ENCODE measurements around the gene GRAMD1B. TPM values are rescaled to one million over a fixed set of nuclear protein-coding genes. Genes with fewer than 3 reads are reported as not detected.

The GRAMD1B gene
- total RNA-seq, 6 donors from 2014 or later, result 5.8 to 132 (median 10.1) TPM

DNA sequence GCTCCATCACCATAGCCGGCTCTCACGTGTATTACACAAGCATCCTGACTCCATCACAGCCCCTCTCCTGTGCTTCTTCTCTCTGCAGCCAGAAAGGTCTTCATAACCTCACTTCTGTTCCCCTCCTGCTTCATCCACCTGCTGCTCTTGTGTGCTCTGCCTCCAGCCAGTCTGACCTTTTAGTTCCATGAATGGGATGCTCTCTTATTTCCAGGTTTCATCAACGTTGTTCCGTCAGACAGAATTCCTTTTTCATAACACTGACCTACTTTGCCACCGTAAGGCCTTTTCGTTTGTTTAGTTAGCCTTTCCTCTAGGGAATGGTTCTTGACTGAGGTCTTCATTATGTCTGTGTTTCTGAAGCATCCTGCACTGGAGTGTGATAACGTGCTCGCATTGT, 18.8 kb downstream of the GRAMD1B start:
- DNase-seq, result no peak
- Histone ChIP-seq H3K27ac (no peak overlapping the region), H3K4me1 (peaks cover 0 to 5% (median 0%) of the 10 kb centered on the region in 4 donors), H3K4me3 (no peak overlapping the region), H3K36me3 (no peaks in the 10 kb centered on the region), H3K9me3 (no peaks in the 10 kb centered on the region), H3K27me3 (no peaks in the 10 kb centered on the region)
- TF ChIP-seq, protein P1, sequence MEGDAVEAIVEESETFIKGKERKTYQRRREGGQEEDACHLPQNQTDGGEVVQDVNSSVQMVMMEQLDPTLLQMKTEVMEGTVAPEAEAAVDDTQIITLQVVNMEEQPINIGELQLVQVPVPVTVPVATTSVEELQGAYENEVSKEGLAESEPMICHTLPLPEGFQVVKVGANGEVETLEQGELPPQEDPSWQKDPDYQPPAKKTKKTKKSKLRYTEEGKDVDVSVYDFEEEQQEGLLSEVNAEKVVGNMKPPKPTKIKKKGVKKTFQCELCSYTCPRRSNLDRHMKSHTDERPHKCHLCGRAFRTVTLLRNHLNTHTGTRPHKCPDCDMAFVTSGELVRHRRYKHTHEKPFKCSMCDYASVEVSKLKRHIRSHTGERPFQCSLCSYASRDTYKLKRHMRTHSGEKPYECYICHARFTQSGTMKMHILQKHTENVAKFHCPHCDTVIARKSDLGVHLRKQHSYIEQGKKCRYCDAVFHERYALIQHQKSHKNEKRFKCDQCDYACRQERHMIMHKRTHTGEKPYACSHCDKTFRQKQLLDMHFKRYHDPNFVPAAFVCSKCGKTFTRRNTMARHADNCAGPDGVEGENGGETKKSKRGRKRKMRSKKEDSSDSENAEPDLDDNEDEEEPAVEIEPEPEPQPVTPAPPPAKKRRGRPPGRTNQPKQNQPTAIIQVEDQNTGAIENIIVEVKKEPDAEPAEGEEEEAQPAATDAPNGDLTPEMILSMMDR (IDR thresholded peaks at IDR 0.05), result no peak
- TF ChIP-seq EP300 (IDR thresholded peaks at IDR 0.05) (no peak), POLR2A (IDR thresholded peaks at IDR 0.05) (no peak), POLR2AphosphoS5 (IDR thresholded peaks at IDR 0.05) (no peak)
- WGBS, 2 donors, result 71 to 80% methylated on average over 8 of the region's 8 CpGs
- no peak for ATAC-seq (ENCODE audit: low FRiP score in 2 of 2)

DNA sequence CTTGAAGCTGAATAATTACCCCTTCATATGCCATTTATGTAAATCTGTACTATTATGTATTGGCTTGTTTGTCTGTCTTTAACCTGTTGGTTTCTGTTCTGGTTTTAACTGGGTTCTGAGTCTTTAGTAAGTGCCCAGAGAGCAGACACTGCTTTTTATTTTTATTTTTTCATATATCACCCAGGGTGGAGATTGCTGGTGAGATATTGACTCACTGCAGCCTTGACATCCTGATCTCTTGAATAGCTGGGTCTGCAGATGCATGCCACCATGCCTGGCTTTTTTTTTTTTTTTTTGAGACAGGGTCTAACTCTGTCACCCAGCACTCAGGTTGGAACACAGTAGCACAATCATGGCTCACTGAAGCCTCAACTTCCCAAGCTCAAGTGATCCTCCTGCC, 19.4 kb downstream of the GRAMD1B start:
- Histone ChIP-seq H3K36me3 (no peaks in the 10 kb centered on the region), H3K4me3 (no peak overlapping the region), H3K9me3 (no peaks in the 10 kb centered on the region), H3K27me3 (no peaks in the 10 kb centered on the region), H3K27ac (no peak overlapping the region), H3K4me1 (peaks cover 0 to 5% (median 2%) of the 10 kb centered on the region in 4 donors)
- TF ChIP-seq POLR2A (IDR thresholded peaks at IDR 0.05), result no peak
- no peak for TF ChIP-seq EP300 (IDR thresholded peaks at IDR 0.05)
- TF ChIP-seq, protein P1 (IDR thresholded peaks at IDR 0.05), result no peak
- TF ChIP-seq POLR2AphosphoS5 (IDR thresholded peaks at IDR 0.05), result no peak
- no peak for DNase-seq
- ATAC-seq (ENCODE audit: low FRiP score in 2 of 2), result no peak

DNA sequence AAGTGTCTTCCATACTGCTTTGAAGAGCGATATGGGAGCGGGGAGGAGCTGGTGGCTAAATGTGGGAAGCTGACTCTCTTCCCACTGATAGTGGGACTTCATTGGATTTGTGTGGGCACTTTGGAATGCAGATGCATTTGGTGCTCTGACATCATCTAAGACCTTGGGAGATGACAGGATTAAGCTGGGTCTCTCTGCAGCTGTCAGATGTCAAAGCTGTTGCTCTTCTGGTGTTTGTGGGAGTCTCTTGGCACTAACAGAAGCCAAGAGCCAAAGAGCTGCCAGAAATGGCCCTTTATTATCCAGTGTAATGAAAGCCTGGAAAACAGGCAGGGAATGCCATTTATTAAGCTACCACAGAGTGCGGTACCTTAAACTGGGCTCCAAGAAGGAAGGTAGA, 20.6 kb downstream of the GRAMD1B start:
- TF ChIP-seq, protein P1 (IDR thresholded peaks at IDR 0.05), result no peak
- TF ChIP-seq POLR2A (IDR thresholded peaks at IDR 0.05) (no peak), POLR2AphosphoS5 (IDR thresholded peaks at IDR 0.05) (no peak), EP300 (IDR thresholded peaks at IDR 0.05) (no peak)
- ATAC-seq (ENCODE audit: low FRiP score in 2 of 2) (no peak), DNase-seq (no peak)
- WGBS, 2 donors, result 85 to 89% methylated on average over 3 of the region's 3 CpGs
- no peaks in the 10 kb centered on the region for H3K36me3 ChIP-seq
- H3K4me3 ChIP-seq, result no peak overlapping the region
- no peaks in the 10 kb centered on the region for H3K9me3 ChIP-seq
- no peak overlapping the region for H3K27ac ChIP-seq
- H3K27me3 ChIP-seq, result no peaks in the 10 kb centered on the region
- H3K4me1 ChIP-seq, result peaks cover 0 to 5% (median 3%) of the 10 kb centered on the region in 4 donors

DNA sequence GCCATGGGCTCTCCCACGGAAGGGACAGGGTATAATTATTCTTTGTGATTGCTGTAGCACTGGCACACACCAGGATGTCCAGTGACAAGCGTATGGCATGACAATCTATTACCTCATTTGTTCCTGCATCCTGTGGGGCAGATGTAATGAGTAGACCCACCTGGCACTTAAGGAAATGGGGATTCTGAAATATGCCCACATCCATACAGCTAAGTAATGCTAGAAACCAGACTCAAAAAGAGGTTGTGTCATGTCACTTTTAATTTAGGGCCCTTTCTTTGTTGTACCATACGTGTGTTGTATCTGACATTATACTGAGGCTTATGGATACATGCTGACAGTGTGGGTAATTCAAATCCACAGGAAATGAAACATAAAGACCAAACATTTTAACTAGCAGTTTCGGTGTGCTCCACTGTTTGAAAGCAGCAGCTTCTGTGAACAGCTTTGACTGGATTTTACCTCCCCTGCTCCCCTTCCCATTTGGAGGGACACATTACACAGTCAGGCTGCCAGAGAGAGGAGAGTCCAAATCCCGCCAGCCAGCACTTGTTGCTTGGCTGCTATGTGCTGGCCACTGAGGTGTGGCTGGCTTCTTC, 21.2 kb downstream of the GRAMD1B start:
- no peak for ATAC-seq (ENCODE audit: low FRiP score in 2 of 2)
- no peaks in the 10 kb centered on the region for H3K9me3 ChIP-seq
- H3K27ac ChIP-seq, result no peak overlapping the region
- no peak overlapping the region for H3K4me3 ChIP-seq
- H3K27me3 ChIP-seq, result no peaks in the 10 kb centered on the region
- H3K36me3 ChIP-seq, result no peaks in the 10 kb centered on the region
- DNase-seq, result no peak
- TF ChIP-seq, protein P1 (IDR thresholded peaks at IDR 0.05), result no peak
- no peak for TF ChIP-seq POLR2A (IDR thresholded peaks at IDR 0.05)
- peaks cover 0 to 5% (median 3%) of the 10 kb centered on the region in 4 donors for H3K4me1 ChIP-seq
- WGBS, 2 donors, result 51 to 68% methylated on average over 5 of the region's 5 CpGs

DNA sequence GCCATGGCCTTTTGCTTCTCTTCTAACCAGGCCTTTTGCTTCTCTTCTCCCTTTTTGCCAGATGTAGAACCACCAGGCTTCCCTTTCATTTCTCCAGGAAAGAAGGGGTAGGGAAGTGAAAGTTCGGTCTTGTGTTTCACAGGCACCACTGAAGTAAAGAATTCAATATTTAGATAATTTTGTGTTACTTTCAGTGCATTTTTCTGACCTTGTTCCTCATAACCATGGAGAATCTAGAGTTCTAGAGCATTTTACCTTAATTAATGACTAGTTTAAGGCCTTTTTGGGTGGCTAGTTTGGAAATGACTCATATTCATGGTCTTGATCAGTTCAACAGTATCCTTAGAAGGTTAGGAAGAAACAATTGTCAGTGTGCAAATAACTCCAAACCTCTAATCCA, 22.7 kb downstream of the GRAMD1B start:
- TF ChIP-seq EP300 (IDR thresholded peaks at IDR 0.05) (no peak), POLR2A (IDR thresholded peaks at IDR 0.05) (no peak), POLR2AphosphoS5 (IDR thresholded peaks at IDR 0.05) (no peak)
- TF ChIP-seq, protein P1 (IDR thresholded peaks at IDR 0.05), result no peak
- WGBS, 2 donors, result 83 to 92% methylated on average over 1 of the region's 1 CpG

More for the DNA sequence above, 22.7 kb downstream of the GRAMD1B start:
- DNase-seq, result no peak
- peaks cover 3 to 7% (median 5%) of the 10 kb centered on the region in 4 donors for H3K4me1 ChIP-seq
- H3K36me3 ChIP-seq, result no peaks in the 10 kb centered on the region
- no peak overlapping the region for H3K4me3 ChIP-seq
- no peaks in the 10 kb centered on the region for H3K27me3 ChIP-seq
- H3K27ac ChIP-seq, result no peak overlapping the region
- no peaks in the 10 kb centered on the region for H3K9me3 ChIP-seq
- peak in 1 of 2 donors; percentile 41 for ATAC-seq (ENCODE audit: low FRiP score in 2 of 2)
